RWPE2 (cell line): ENCODE results near the gene NSF.

Source experiments
- ATAC-seq: fragments of 200-7000 bp; cut with Tn5 transposase; 3 replicates; pipeline ENCODE4 v1.9.1; 2021; ENCODE audit warnings: low read depth
- DNase-seq: peaks from one replicate; pipeline ENCODE4 v3.0.0-alpha.2; 2020; ENCODE audit warnings: low spot score
- H3K27ac ChIP-seq: fragments of 450-650 bp; 2 replicates; pipeline ENCODE4 v1.5.1; 2017; ENCODE audit warnings: mild to moderate bottlenecking; ENCODE audit not compliant: poor library complexity, severe bottlenecking
- H3K27me3 ChIP-seq: fragments of 250-450 bp; sonication (Bioruptor Pico); 2 replicates; pipeline ENCODE4 v1.5.1; 2021; ENCODE audit warnings: mild to moderate bottlenecking, moderate library complexity; ENCODE audit not compliant: insufficient read depth, poor library complexity, severe bottlenecking
- H3K36me3 ChIP-seq: fragments of 250-450 bp; sonication (Bioruptor Pico); 2 replicates; pipeline ENCODE4 v1.5.1; 2020; ENCODE audit warnings: low read depth, mild to moderate bottlenecking, moderate library complexity
- H3K4me1 ChIP-seq: fragments of 250-450 bp; sonication (Bioruptor Pico); 2 replicates; pipeline ENCODE4 v1.5.1; 2021; ENCODE audit warnings: mild to moderate bottlenecking, moderate library complexity; ENCODE audit not compliant: insufficient read depth, poor library complexity, severe bottlenecking
- H3K4me3 ChIP-seq: fragments of 250-450 bp; sonication (Bioruptor Pico); 2 replicates; pipeline ENCODE4 v1.5.1; 2021; ENCODE audit warnings: mild to moderate bottlenecking, moderate library complexity; ENCODE audit not compliant: severe bottlenecking
- H3K9me3 ChIP-seq: fragments of 250-450 bp; sonication (Bioruptor Pico); 2 replicates; pipeline ENCODE4 v1.5.1; 2021; ENCODE audit warnings: mild to moderate bottlenecking, moderate library complexity; ENCODE audit not compliant: severe bottlenecking
- TF ChIP-seq, protein P1 (sequence below): fragments of 450-650 bp; IDR thresholded peaks from one replicate; pipeline ENCODE4 v1.5.1; 2017; ENCODE audit warnings: mild to moderate bottlenecking, moderate library complexity; ENCODE audit not compliant: poor library complexity, severe bottlenecking

NSF gene

DNA sequence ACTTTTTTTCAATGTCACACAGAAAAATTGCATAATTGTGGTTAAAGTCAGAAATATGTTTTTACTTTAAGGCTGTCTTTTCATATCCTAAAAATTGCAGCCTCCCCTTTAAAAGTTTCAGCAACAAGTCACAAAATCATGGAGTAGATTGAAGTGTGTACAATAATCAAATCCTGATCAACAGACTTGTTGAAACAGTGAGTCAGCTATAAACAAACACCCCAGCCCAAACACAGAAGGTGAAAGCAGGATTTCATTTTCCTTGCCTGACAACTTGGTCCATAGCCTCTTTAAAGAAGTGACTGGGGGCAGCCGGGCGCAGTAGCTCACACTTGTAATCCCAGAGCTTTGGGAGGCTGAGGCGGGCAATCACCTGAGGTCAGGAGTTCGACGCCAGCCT is 168.1 kb downstream of the NSF start:
- H3K27me3 ChIP-seq, result no peaks in the 10 kb centered on the region
- peak; percentile 66; the same call in 1 of the 3 replicates for ATAC-seq
- no peak overlapping the region for H3K27ac ChIP-seq
- TF ChIP-seq, protein P1, sequence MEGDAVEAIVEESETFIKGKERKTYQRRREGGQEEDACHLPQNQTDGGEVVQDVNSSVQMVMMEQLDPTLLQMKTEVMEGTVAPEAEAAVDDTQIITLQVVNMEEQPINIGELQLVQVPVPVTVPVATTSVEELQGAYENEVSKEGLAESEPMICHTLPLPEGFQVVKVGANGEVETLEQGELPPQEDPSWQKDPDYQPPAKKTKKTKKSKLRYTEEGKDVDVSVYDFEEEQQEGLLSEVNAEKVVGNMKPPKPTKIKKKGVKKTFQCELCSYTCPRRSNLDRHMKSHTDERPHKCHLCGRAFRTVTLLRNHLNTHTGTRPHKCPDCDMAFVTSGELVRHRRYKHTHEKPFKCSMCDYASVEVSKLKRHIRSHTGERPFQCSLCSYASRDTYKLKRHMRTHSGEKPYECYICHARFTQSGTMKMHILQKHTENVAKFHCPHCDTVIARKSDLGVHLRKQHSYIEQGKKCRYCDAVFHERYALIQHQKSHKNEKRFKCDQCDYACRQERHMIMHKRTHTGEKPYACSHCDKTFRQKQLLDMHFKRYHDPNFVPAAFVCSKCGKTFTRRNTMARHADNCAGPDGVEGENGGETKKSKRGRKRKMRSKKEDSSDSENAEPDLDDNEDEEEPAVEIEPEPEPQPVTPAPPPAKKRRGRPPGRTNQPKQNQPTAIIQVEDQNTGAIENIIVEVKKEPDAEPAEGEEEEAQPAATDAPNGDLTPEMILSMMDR, result no peak
- peaks cover 16% of the 10 kb centered on the region for H3K4me1 ChIP-seq
- H3K36me3 ChIP-seq, result peaks cover 11% of the 10 kb centered on the region; the same call in 1 of the 2 replicates
- no peak overlapping the region for H3K4me3 ChIP-seq
- H3K9me3 ChIP-seq, result no peaks in the 10 kb centered on the region
- no peak for DNase-seq

DNA sequence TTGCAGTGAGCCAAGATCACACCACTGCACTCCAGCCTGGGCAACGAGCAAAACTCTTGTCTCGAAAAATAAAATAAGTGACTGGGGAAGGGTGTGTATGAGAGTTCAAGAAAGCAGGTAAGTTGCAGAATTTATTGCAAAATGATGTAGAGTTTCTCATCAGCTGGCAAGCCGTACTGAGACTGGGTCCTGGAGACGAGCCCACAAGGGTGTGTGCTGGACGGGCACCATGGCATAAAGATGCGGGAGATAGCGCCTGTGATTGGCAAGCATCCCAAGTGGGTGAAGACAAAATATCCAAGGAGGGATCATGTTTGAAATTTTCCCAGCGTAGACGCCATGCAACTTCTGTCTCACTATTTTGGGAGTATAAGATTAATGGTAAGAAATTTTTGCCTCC is 168.7 kb downstream of the NSF start:
- Histone ChIP-seq H3K27me3 (no peaks in the 10 kb centered on the region), H3K4me1 (peaks cover 19% of the 10 kb centered on the region), H3K36me3 (peaks cover 11% of the 10 kb centered on the region; the same call in 1 of the 2 replicates), H3K9me3 (no peaks in the 10 kb centered on the region), H3K27ac (no peak overlapping the region), H3K4me3 (no peak overlapping the region)
- DNase-seq, result no peak
- TF ChIP-seq, protein P1, result no peak
- ATAC-seq, result no peak

DNA sequence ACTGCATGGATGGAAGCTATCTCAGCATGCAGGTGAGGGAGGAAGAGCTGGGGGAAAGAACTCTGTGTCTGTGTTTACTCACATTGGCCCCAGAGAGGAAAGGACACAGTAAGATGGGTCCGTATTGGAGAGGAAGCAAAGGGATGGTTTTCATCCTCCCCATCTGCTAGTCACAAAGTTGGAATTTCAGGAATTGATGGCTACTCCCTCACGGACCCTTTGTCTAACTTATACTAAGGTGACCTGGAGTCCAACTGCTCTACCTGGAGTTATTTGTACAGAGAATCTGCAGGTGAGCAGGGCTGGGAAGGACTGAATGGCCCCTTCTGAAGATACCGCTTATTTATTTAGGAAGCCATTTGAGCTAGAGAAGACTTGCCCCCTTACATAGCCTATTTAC is 172.9 kb downstream of the NSF start:
- no peaks in the 10 kb centered on the region for H3K27me3 ChIP-seq
- ATAC-seq (no peak), DNase-seq (no peak)
- H3K4me3 ChIP-seq, result no peak overlapping the region
- no peaks in the 10 kb centered on the region for H3K36me3 ChIP-seq
- no peak overlapping the region for H3K27ac ChIP-seq
- no peaks in the 10 kb centered on the region for H3K9me3 ChIP-seq
- peaks cover 30% of the 10 kb centered on the region for H3K4me1 ChIP-seq
- TF ChIP-seq, protein P1, result no peak

DNA sequence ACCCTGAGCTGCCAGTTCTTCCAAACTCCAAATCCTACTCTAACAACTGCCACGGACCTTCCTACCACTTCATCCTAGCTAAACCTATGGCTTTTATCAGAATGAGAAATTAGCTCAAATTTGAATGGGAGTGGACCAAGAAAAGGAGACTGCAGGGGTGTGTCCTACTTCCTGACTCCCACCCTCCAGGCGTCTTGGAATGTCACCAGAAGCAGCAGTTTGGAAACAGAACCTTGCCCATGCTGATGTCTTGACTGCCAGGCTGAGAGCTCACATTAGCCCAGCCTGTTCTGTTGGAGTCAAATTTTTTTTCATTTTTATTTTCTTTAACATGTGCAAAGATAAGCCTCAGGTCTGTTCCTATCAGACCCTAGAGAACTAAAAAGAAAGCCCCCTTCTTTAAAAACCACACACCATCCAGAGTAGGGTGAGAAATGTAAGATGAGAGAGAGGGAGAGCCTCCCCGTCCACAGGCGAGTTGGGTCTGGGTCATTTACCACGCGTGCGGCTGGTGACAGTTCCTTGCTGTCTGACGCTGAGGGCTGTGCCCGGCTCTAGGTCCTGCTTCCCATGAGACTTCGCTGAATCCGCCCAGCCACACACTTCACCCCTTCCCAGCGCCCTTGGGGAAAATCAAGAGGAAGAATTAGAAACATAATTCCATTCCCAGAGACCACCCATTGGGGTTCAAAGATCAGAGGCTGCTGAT is 173.7 kb downstream of the NSF start:
- no peaks in the 10 kb centered on the region for H3K27me3 ChIP-seq
- no peaks in the 10 kb centered on the region for H3K9me3 ChIP-seq
- H3K36me3 ChIP-seq, result no peaks in the 10 kb centered on the region
- peaks cover 24% of the 10 kb centered on the region for H3K4me1 ChIP-seq
- H3K27ac ChIP-seq, result peak overlapping the region; percentile 12
- H3K4me3 ChIP-seq, result no peak overlapping the region
- TF ChIP-seq, protein P1, result no peak
- no peak for ATAC-seq
- no peak for DNase-seq

DNA sequence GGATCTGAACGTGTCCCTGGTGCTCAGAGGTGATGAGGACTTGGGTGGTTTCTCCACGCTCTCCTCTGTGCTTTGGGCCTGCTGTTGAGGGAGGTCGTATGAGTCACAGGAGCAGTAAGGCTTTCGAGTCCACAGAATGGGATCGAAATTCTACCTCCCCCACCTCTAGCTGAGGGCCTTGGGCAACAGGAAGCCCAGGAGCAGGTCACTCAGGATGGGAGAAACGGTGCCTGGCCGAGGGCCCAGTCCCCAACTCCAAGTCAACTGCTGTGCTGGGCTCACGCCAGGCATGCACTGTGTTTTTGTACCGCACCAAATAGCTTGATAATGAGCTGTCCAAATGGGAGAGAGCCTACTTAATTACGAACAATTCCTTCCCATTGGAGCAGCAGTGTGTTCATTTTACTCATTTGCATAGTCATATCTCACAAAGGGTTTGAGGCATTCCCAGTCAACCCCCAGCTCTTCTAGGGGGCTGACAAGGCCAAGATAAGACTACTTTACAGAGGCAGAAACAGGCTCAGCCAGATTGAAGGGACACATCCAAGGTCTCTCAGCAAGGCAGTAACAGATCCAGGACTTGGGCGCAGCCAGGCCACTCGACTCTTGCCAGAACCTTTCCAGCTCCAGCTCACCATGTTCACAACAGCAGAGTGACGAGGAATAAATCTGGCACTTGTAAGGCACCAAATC is 174.4 kb downstream of the NSF start:
- DNase-seq, result no peak
- peak overlapping the region; percentile 12 for H3K27ac ChIP-seq
- peak; percentile 72 for ATAC-seq

More for the DNA sequence above, 174.4 kb downstream of the NSF start:
- H3K36me3 ChIP-seq, result no peaks in the 10 kb centered on the region
- H3K27me3 ChIP-seq, result no peaks in the 10 kb centered on the region
- no peak overlapping the region for H3K4me3 ChIP-seq
- no peaks in the 10 kb centered on the region for H3K9me3 ChIP-seq
- TF ChIP-seq, protein P1, result no peak
- H3K4me1 ChIP-seq, result peaks cover 18% of the 10 kb centered on the region
